ENCODE measurements around the gene TRIO.

DNA sequence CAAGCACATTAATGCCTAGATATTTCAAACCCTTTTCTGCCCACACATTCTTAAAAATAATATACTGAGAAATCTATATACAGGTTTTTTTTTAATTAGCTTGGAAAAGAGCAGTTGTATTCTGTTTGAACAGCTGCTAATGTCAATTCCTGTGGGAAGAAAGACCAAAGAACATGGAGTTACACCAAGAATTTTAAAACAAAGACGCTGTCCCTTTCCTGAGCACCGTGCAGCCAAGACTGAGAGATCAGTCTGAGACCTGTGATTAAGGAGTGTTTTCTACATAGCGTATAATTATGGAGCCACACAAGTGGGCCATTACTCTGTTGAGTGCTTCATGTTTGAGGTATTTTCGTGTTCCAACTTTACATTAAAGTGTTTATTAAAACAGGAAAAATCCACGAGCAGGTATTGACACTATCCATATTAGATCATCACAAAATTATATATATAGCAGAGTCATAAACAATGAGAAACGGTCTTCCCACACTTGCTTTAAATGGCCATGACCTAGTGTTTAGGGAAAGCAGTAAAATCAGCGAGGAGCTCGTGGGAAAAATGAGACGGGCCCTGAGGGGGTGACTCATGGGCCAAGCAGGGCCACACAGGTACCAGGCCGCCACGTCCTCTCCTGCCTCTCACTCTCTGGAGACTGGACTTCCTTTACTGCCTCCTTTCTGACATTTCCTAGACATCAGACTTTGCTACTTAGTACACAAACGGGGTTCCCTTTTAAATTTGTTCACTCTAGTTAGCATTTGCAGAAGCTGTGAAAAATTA is 285.4 kb downstream of the TRIO start:
- no peak for TF ChIP-seq POLR2AphosphoS5 (IDR thresholded peaks at IDR 0.05; ENCODE audit: borderline replicate concordance, low read depth, low read length)
- TF ChIP-seq EZH2 (IDR thresholded peaks at IDR 0.05) = no peak
- TF ChIP-seq FOXP2 (optimal IDR thresholded peaks at IDR 0.05; ENCODE audit: control extremely low read depth, extremely low read length, insufficient read depth) = no peak
